Activated naive CD4-positive, alpha-beta T cell treated with anti-CD3 and anti-CD28 coated beads for 36 hours (primary cell): ENCODE results near the gene EFNA5. TPM values are rescaled to one million over a fixed set of nuclear protein-coding genes. Genes with fewer than 3 reads are reported as not detected.
A peak's percentile ranks its signal among the peaks of the same experiment; 100 is the strongest.

Experiments used
- CTCF ChIA-PET: fragments of 350-600 bp; sonication (Branson Sonifier 250); formaldehyde crosslinking; loops from one replicate; lab custom pipeline; 2021; ENCODE audit warnings: antibody characterized with exemption; lab: Charles Lee
- DNase-seq: peaks from one replicate; pipeline ENCODE4 v3.0.0-alpha.2; 2020
- H3K27ac Mint-ChIP-seq: one replicate; pipeline ENCODE4 v1.8.0; 2021; ENCODE audit warnings: mild to moderate bottlenecking, mixed read lengths
- H3K27me3 Mint-ChIP-seq: one replicate; pipeline ENCODE4 v1.8.0; 2021; ENCODE audit warnings: low read depth, mixed read lengths
- H3K36me3 Mint-ChIP-seq: one replicate; pipeline ENCODE4 v1.8.0; 2021; ENCODE audit warnings: low read depth, mixed read lengths
- H3K4me1 Mint-ChIP-seq: one replicate; pipeline ENCODE4 v1.8.0; 2021; ENCODE audit warnings: low read depth, mixed read lengths
- H3K4me3 Mint-ChIP-seq: one replicate; pipeline ENCODE4 v1.8.0; 2021; ENCODE audit warnings: mild to moderate bottlenecking, moderate library complexity, mixed read lengths
- H3K9me3 Mint-ChIP-seq: one replicate; pipeline ENCODE4 v1.8.0; 2021; ENCODE audit warnings: mixed read lengths
- intact Hi-C: fragments of 100-400 bp; cut with micrococcal nuclease; formaldehyde crosslinking; loops from one replicate; pipeline ENCODE4 v1.15.1; 2023
- total RNA-seq, 2 experiments: library from RNA; stranded (reverse); gene quantifications; one replicate each; pipeline ENCODE4 v1.2.3, GENCODE V29; 2021

The EFNA5 gene
- total RNA-seq, 2 experiments from 2014 or later: not detected

- no peak overlapping the region for H3K4me3 Mint-ChIP-seq
- H3K27me3 Mint-ChIP-seq: no peaks in the 10 kb centered on the region
- H3K9me3 Mint-ChIP-seq: no peaks in the 10 kb centered on the region
- DNase-seq: peak; percentile 4
- H3K4me1 Mint-ChIP-seq: peaks cover 18% of the 10 kb centered on the region
- CTCF ChIA-PET: interaction anchor here (0.6 to 1.2 kb wide), 3 partner anchors 86 to 184 kb away, joined by 3 to 8 read pairs (median 4); no protein-coding TSS in a partner anchor
- intact Hi-C loops: loop anchor here (2.0 to 5.0 kb wide), 5 partner anchors 99 to 284 kb away; no protein-coding TSS in a partner anchor
- no peak overlapping the region for H3K27ac Mint-ChIP-seq
- H3K36me3 Mint-ChIP-seq: no peaks in the 10 kb centered on the region
Observed at GRCh38 chr5:107388141-107388861, 282.4 kb downstream of the EFNA5 start.

- intact Hi-C loops: loop anchor here (2.0 to 5.0 kb wide), 5 partner anchors 99 to 285 kb away; no protein-coding TSS in a partner anchor
- Mint-ChIP-seq H3K4me1 (peaks cover 18% of the 10 kb centered on the region), H3K27me3 (no peaks in the 10 kb centered on the region), H3K9me3 (no peaks in the 10 kb centered on the region), H3K36me3 (no peaks in the 10 kb centered on the region), H3K4me3 (no peak overlapping the region), H3K27ac (no peak overlapping the region)
- CTCF ChIA-PET: interaction anchor here (0.6 to 1.2 kb wide), 3 partner anchors 85 to 185 kb away, joined by 3 to 8 read pairs (median 4); no protein-coding TSS in a partner anchor
- no peak for DNase-seq
Observed at GRCh38 chr5:107387526-107388140, 283.1 kb downstream of the EFNA5 start.

DNA sequence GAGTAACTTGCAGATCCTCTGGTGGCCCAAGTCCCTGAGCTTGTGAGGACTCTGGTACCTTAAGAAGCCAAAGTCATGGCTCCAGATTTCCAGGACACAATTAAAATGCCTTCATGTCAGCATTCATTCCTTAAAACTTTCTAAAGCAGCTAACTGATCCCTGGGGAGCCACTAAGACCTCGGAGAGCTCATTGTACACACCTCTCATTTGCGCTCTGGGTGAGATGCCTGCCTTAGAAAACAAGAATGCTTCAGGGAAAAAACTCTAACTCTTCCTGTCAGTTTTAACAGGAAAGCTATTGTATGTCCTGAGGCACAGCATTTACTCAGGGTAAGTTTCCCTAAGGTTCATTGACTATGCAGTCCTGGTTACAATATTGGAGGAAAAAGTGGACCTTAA, 285.0 kb downstream of the EFNA5 start:
- H3K9me3 Mint-ChIP-seq: no peaks in the 10 kb centered on the region
- CTCF ChIA-PET: no interaction called here
- no peak overlapping the region for H3K27ac Mint-ChIP-seq
- H3K4me3 Mint-ChIP-seq: no peak overlapping the region
- no peaks in the 10 kb centered on the region for H3K27me3 Mint-ChIP-seq
- H3K4me1 Mint-ChIP-seq: peaks cover 18% of the 10 kb centered on the region
- no peaks in the 10 kb centered on the region for H3K36me3 Mint-ChIP-seq
- DNase-seq: no peak
- intact Hi-C loops: loop anchor here (5.0 kb wide), 1 partner anchor 102 kb away; no protein-coding TSS in a partner anchor

- no peaks in the 10 kb centered on the region for H3K27me3 Mint-ChIP-seq
- no peak overlapping the region for H3K27ac Mint-ChIP-seq
- no peaks in the 10 kb centered on the region for H3K36me3 Mint-ChIP-seq
- CTCF ChIA-PET: interaction anchor here (0.6 kb wide), 1 partner anchor 186 kb away, joined by 3 read pairs; no protein-coding TSS in a partner anchor
- H3K4me3 Mint-ChIP-seq: no peak overlapping the region
- H3K9me3 Mint-ChIP-seq: no peaks in the 10 kb centered on the region
- peaks cover 16% of the 10 kb centered on the region for H3K4me1 Mint-ChIP-seq
- intact Hi-C loops: no loop called here
- no peak for DNase-seq
Observed at GRCh38 chr5:107384256-107384655, 286.5 kb downstream of the EFNA5 start.

DNA sequence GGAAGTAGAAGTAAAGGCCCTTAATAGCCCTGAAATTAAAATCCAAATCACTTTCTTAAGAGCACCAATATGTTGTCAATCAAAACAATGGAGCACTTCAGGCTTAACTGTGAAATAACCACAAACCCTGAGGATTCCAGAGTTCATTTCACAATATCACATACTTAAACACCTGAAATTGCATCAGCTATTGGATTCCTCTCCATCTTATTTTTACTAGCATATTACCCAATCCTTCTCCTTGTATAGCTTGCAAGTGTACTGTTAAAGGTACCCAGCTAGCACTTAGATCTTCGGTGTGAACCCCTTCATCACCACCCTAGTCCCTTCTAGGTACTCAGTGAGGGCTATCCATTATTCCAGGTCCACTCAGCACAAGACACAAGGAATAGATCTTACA, 287.3 kb downstream of the EFNA5 start:
- H3K36me3 Mint-ChIP-seq: no peaks in the 10 kb centered on the region
- intact Hi-C loops: no loop called here
- CTCF ChIA-PET: no interaction called here
- no peaks in the 10 kb centered on the region for H3K9me3 Mint-ChIP-seq
- no peak for DNase-seq
- H3K4me1 Mint-ChIP-seq: peaks cover 9% of the 10 kb centered on the region
- H3K27ac Mint-ChIP-seq: no peak overlapping the region
- H3K27me3 Mint-ChIP-seq: no peaks in the 10 kb centered on the region
- H3K4me3 Mint-ChIP-seq: no peak overlapping the region

- H3K27ac Mint-ChIP-seq: no peak overlapping the region
- CTCF ChIA-PET: no interaction called here
- H3K36me3 Mint-ChIP-seq: no peaks in the 10 kb centered on the region
- no peak for DNase-seq
- no peaks in the 10 kb centered on the region for H3K4me1 Mint-ChIP-seq
- H3K4me3 Mint-ChIP-seq: no peak overlapping the region
- H3K27me3 Mint-ChIP-seq: no peaks in the 10 kb centered on the region
- intact Hi-C loops: no loop called here
- H3K9me3 Mint-ChIP-seq: no peaks in the 10 kb centered on the region
Observed at GRCh38 chr5:107381189-107381856, 289.4 kb downstream of the EFNA5 start.

DNA sequence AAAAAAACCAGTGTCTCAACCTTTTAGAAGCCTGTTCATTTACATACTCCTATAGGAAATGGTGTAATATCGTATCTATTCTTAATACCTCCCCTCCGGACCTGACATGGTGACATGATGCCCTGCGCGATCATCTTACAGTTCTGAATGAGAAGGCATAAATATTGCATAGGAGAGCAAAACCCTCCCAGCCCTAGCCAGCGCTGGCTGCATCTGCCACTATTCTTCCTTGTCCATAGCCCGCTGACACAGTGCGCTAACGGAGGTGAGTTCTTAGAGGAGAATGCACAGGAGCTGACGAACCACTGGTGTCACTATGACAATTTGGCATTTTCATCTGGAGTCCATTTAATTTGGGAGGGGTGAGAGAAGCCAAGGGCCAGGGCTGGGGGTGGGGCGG, 290.1 kb downstream of the EFNA5 start:
- H3K36me3 Mint-ChIP-seq: no peaks in the 10 kb centered on the region
- no peaks in the 10 kb centered on the region for H3K4me1 Mint-ChIP-seq
- H3K27me3 Mint-ChIP-seq: no peaks in the 10 kb centered on the region
- H3K9me3 Mint-ChIP-seq: no peaks in the 10 kb centered on the region
- no peak for DNase-seq
- H3K27ac Mint-ChIP-seq: no peak overlapping the region
- intact Hi-C loops: no loop called here
- H3K4me3 Mint-ChIP-seq: no peak overlapping the region
- CTCF ChIA-PET: no interaction called here

- H3K27ac Mint-ChIP-seq: no peak overlapping the region
- H3K27me3 Mint-ChIP-seq: no peaks in the 10 kb centered on the region
- no peak overlapping the region for H3K4me3 Mint-ChIP-seq
- H3K36me3 Mint-ChIP-seq: no peaks in the 10 kb centered on the region
- DNase-seq: no peak
- no peaks in the 10 kb centered on the region for H3K4me1 Mint-ChIP-seq
- intact Hi-C loops: no loop called here
- CTCF ChIA-PET: no interaction called here
- H3K9me3 Mint-ChIP-seq: no peaks in the 10 kb centered on the region
Observed at GRCh38 chr5:107378218-107378899, 292.4 kb downstream of the EFNA5 start.

GRCh38 chr5:107377277-107377609, 293.5 kb downstream of the EFNA5 start:
- Mint-ChIP-seq H3K9me3 (no peaks in the 10 kb centered on the region), H3K4me1 (no peaks in the 10 kb centered on the region), H3K36me3 (no peaks in the 10 kb centered on the region), H3K27ac (no peak overlapping the region), H3K4me3 (no peak overlapping the region), H3K27me3 (no peaks in the 10 kb centered on the region)
- no peak for DNase-seq
- CTCF ChIA-PET: no interaction called here
- intact Hi-C loops: no loop called here

DNA sequence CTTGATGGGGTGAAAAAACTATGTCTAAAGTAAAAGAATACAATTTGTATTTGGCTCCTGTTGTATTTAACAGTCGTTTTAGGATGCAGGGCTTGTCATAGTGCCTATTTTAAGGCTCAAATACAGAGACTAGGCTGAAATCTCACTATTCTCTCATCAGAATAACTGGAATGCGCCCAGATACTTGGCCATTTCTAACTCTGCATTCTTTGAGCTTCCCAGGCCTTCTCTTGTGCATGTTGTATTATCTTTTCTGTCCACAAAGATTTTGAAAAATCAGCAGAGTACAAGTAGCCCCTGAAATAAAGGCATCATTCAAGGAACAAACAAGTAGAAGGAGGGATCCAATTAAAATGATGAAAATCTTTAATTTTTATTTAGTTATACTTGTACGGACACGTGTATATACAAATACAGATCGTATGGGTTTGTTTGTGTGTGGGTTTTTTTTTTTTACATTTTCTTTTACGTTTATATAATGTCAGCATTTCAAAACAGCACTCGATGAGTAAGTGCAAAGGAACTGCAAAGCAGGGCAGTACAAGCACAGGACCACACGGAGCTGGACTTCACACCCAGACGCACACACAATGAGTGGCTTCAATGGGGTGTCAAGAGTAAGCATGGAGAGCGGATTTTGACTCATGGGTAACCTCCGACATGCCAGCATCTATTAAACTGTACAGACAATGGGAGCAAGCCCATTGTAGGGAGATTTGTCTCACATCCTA, 294.0 kb downstream of the EFNA5 start:
- H3K4me1 Mint-ChIP-seq: no peaks in the 10 kb centered on the region
- H3K27ac Mint-ChIP-seq: no peak overlapping the region
- CTCF ChIA-PET: no interaction called here
- no peaks in the 10 kb centered on the region for H3K36me3 Mint-ChIP-seq
- H3K27me3 Mint-ChIP-seq: no peaks in the 10 kb centered on the region
- intact Hi-C loops: no loop called here
- no peak overlapping the region for H3K4me3 Mint-ChIP-seq
- DNase-seq: no peak
- H3K9me3 Mint-ChIP-seq: no peaks in the 10 kb centered on the region

- CTCF ChIA-PET: no interaction called here
- no peak overlapping the region for H3K27ac Mint-ChIP-seq
- intact Hi-C loops: no loop called here
- no peaks in the 10 kb centered on the region for H3K27me3 Mint-ChIP-seq
- no peak overlapping the region for H3K4me3 Mint-ChIP-seq
- H3K4me1 Mint-ChIP-seq: no peaks in the 10 kb centered on the region
- H3K36me3 Mint-ChIP-seq: no peaks in the 10 kb centered on the region
- no peak for DNase-seq
- no peaks in the 10 kb centered on the region for H3K9me3 Mint-ChIP-seq
Observed at GRCh38 chr5:107373549-107374263, 297.0 kb downstream of the EFNA5 start.
